Neural cell (in vitro differentiated cells): ENCODE measurements around the gene MAPK11.

Experiments used
- EP300 ChIP-seq: fragments of 450-650 bp; conservative IDR thresholded peaks from 2 replicates; pipeline ENCODE4 v1.6.1; 2014; ENCODE audit warnings: antibody characterized with exemption, mild to moderate bottlenecking, moderate library complexity; ENCODE audit not compliant: poor library complexity, severe bottlenecking
- RAD21 ChIP-seq: fragments of 450-650 bp; conservative IDR thresholded peaks from 2 replicates; pipeline ENCODE4 v1.6.1; 2014; ENCODE audit warnings: antibody characterized with exemption, mild to moderate bottlenecking, moderate library complexity
- TF ChIP-seq, protein P1 (sequence below): fragments of 450-650 bp; IDR thresholded peaks from 2 replicates; pipeline ENCODE4 v1.5.1; 2014; ENCODE audit warnings: antibody characterized with exemption, mild to moderate bottlenecking, moderate library complexity; ENCODE audit not compliant: poor library complexity, severe bottlenecking

DNA sequence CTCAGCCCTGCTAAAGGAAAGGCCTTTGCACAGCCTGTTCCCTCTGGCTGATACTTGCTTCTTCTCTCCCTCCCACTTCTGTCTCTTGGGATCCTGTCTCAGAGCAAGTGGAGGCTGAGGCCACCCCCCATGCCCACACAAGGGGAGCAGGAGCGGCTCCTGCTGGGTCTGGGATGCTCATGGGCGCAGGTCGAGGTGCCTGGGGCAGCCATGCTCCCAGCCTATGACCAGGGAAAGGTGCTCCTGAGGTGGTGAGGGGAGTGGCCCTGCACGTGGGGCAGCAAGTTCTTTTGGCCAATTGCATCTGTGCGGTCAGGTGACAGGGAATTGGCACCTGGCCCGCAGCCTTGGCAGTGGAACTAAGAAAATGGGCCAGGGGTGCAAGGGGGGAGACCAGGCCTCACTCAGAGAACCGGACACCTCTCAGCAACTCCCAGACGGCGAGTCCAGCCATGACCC, 1.5 kb downstream of the MAPK11 start:
- TF ChIP-seq EP300 (no peak), RAD21 (no peak)
- TF ChIP-seq, protein P1, sequence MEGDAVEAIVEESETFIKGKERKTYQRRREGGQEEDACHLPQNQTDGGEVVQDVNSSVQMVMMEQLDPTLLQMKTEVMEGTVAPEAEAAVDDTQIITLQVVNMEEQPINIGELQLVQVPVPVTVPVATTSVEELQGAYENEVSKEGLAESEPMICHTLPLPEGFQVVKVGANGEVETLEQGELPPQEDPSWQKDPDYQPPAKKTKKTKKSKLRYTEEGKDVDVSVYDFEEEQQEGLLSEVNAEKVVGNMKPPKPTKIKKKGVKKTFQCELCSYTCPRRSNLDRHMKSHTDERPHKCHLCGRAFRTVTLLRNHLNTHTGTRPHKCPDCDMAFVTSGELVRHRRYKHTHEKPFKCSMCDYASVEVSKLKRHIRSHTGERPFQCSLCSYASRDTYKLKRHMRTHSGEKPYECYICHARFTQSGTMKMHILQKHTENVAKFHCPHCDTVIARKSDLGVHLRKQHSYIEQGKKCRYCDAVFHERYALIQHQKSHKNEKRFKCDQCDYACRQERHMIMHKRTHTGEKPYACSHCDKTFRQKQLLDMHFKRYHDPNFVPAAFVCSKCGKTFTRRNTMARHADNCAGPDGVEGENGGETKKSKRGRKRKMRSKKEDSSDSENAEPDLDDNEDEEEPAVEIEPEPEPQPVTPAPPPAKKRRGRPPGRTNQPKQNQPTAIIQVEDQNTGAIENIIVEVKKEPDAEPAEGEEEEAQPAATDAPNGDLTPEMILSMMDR: no peak
